Measurements from ENCODE around the gene MINDY4.

The MINDY4 gene

GRCh38 chr7:30873656-30874055 lies 102.4 kb downstream of the MINDY4 start:
- TF ChIP-seq EZH2phosphoT487 (conservative IDR thresholded peaks at IDR 0.05; ENCODE audit: low read length), result no peak
- TF ChIP-seq CTCF (IDR thresholded peaks at IDR 0.05; ENCODE audit: insufficient read depth, low read length, poor library complexity, severe bottlenecking), result no peak
- Histone ChIP-seq H2AFZ (ENCODE audit: low read depth, low read length, severe bottlenecking) (no peak overlapping the region), H3K27me3 (ENCODE audit: low read length) (no peaks in the 10 kb centered on the region), H3K79me2 (ENCODE audit: insufficient read depth, low read length) (no peaks in the 10 kb centered on the region), H3F3A (ENCODE audit: insufficient read depth) (no peaks in the 10 kb centered on the region), H3K9me2 (replicated peaks; ENCODE audit: insufficient read depth, low read length) (no peaks in the 10 kb centered on the region), H3K27ac (ENCODE audit: low read depth, low read length) (no peak overlapping the region), H3K4me2 (ENCODE audit: low read depth, low read length, poor library complexity, severe bottlenecking) (no peak overlapping the region), H3K9ac (ENCODE audit: low read length) (no peak overlapping the region), H4K20me1 (ENCODE audit: low read depth, low read length) (no peaks in the 10 kb centered on the region), H3K9me3 (ENCODE audit: insufficient read depth, low read length) (no peaks in the 10 kb centered on the region), H3K4me3 (ENCODE audit: insufficient read depth, low read length, poor library complexity, severe bottlenecking) (no peak overlapping the region), H3K36me3 (ENCODE audit: low read length) (no peaks in the 10 kb centered on the region)

- Histone ChIP-seq H4K20me1 (ENCODE audit: low read depth, low read length) (no peaks in the 10 kb centered on the region), H3K4me3 (ENCODE audit: insufficient read depth, low read length, poor library complexity, severe bottlenecking) (no peak overlapping the region), H3K36me3 (ENCODE audit: low read length) (no peaks in the 10 kb centered on the region), H3K79me2 (ENCODE audit: insufficient read depth, low read length) (no peaks in the 10 kb centered on the region), H3K9me3 (ENCODE audit: insufficient read depth, low read length) (no peaks in the 10 kb centered on the region), H3K27me3 (ENCODE audit: low read length) (no peaks in the 10 kb centered on the region), H3K4me2 (ENCODE audit: low read depth, low read length, poor library complexity, severe bottlenecking) (no peak overlapping the region), H3K9ac (ENCODE audit: low read length) (no peak overlapping the region), H2AFZ (ENCODE audit: low read depth, low read length, severe bottlenecking) (no peak overlapping the region), H3K27ac (ENCODE audit: low read depth, low read length) (no peak overlapping the region), H3K9me2 (replicated peaks; ENCODE audit: insufficient read depth, low read length) (no peaks in the 10 kb centered on the region), H3F3A (ENCODE audit: insufficient read depth) (no peaks in the 10 kb centered on the region)
- TF ChIP-seq EZH2phosphoT487 (conservative IDR thresholded peaks at IDR 0.05; ENCODE audit: low read length) (no peak), CTCF (IDR thresholded peaks at IDR 0.05; ENCODE audit: insufficient read depth, low read length, poor library complexity, severe bottlenecking) (no peak)
These were observed 103.6 kb downstream of the MINDY4 start for GRCh38 chr7:30874656-30875302.

GRCh38 chr7:30877015-30877769 lies 106.0 kb downstream of the MINDY4 start:
- H3K9ac ChIP-seq (ENCODE audit: low read length), result no peak overlapping the region
- no peaks in the 10 kb centered on the region for H3F3A ChIP-seq (ENCODE audit: insufficient read depth)
- H3K9me3 ChIP-seq (ENCODE audit: insufficient read depth, low read length), result no peaks in the 10 kb centered on the region
- H3K27me3 ChIP-seq (ENCODE audit: low read length), result no peaks in the 10 kb centered on the region
- H3K9me2 ChIP-seq (replicated peaks; ENCODE audit: insufficient read depth, low read length), result no peaks in the 10 kb centered on the region
- no peaks in the 10 kb centered on the region for H3K36me3 ChIP-seq (ENCODE audit: low read length)
- no peak overlapping the region for H3K4me3 ChIP-seq (ENCODE audit: insufficient read depth, low read length, poor library complexity, severe bottlenecking)
- TF ChIP-seq EZH2phosphoT487 (conservative IDR thresholded peaks at IDR 0.05; ENCODE audit: low read length), result no peak
- TF ChIP-seq CTCF (IDR thresholded peaks at IDR 0.05; ENCODE audit: insufficient read depth, low read length, poor library complexity, severe bottlenecking), result no peak
- H4K20me1 ChIP-seq (ENCODE audit: low read depth, low read length), result no peaks in the 10 kb centered on the region
- H2AFZ ChIP-seq (ENCODE audit: low read depth, low read length, severe bottlenecking), result no peak overlapping the region
- no peak overlapping the region for H3K27ac ChIP-seq (ENCODE audit: low read depth, low read length)
- no peaks in the 10 kb centered on the region for H3K79me2 ChIP-seq (ENCODE audit: insufficient read depth, low read length)
- H3K4me2 ChIP-seq (ENCODE audit: low read depth, low read length, poor library complexity, severe bottlenecking), result no peak overlapping the region

All from SU-DHL-6 (cell line).